ENCODE results near the gene SASH1. TPM values are rescaled to one million over a fixed set of nuclear protein-coding genes. Genes with fewer than 3 reads are reported as not detected.
A peak's percentile ranks its signal among the peaks of the same experiment; 100 is the strongest.

SASH1 gene
- polyA plus RNA-seq, 6 donors from 2014 or later = not detected

DNA sequence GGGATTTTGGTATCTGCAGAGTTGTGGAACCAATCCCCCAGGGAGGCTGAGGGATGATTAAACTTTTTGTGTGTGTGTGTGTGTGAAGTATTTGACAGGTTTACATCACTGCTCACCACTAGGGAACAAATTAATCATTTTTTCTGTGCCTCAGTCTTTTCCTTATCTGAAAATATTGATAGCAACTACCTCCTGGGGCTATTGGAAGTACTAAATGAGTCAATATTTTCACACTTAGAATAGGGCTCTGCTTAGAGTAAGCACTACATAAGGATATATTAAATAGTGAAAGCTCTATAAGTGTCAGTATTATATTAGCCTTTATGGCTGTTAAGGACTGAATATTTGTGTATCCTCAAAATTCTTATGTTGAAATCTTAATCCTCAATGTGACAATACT lies 249.0 kb downstream of the SASH1 start:
- Mint-ChIP-seq H3K4me1 (peaks cover 4 to 11% (median 6%) of the 10 kb centered on the region in 3 donors), H3K4me3 (no peak overlapping the region)

DNA sequence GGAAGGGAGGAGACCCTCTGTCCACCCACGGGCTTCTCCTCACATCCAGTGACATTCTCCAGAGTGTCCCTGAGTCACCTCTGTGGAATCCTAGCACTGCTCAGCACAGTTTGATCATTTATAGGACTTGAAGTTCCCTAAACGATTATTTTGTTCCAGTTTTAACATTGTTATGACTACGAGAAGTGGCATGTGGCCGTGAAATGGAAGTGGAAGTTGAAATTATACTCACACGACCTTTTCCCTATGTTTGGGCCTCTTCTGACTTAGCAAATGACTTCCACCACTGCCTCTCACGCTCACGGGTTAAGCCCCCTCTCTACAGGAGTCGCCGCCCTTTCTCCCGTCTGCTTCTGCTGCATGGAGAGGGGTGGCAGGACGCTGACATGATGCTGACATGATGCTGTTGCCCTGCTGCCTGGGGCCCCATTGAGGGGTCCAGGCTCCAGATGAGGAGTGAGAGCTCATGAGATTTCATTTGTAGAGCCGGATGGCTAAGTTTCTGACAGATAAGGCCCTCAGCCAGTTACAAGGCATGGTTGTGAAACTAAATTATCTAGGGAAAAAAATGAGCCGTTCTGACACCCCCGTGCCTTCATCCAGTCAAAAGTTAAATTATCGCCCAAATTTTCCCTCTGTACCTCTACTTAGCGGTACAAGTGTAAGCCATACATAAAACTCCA lies 250.6 kb downstream of the SASH1 start:
- H3K36me3 Mint-ChIP-seq = peaks cover 0 to 2% of the 10 kb centered on the region in 2 donors
- H3K9me3 Mint-ChIP-seq = peaks cover 0 to 6% (median 2%) of the 10 kb centered on the region in 7 donors
- DNase-seq (no peak), ATAC-seq (ENCODE audit: low read depth in 2 of 2) (no peak)
- H3K4me3 Mint-ChIP-seq = no peak overlapping the region
- no peak overlapping the region for H3K27ac Mint-ChIP-seq
- peaks cover 4 to 16% (median 6%) of the 10 kb centered on the region in 3 donors for H3K4me1 Mint-ChIP-seq
- H3K27me3 Mint-ChIP-seq = peaks cover 0 to 9% (median 5%) of the 10 kb centered on the region in 3 donors

More for the DNA sequence above, 249.0 kb downstream of the SASH1 start:
- Mint-ChIP-seq H3K9me3 (peaks cover 0 to 10% (median 4%) of the 10 kb centered on the region in 7 donors), H3K27ac (no peak overlapping the region), H3K27me3 (peaks cover 0 to 21% (median 11%) of the 10 kb centered on the region in 3 donors), H3K36me3 (peaks cover under 1 to 15% of the 10 kb centered on the region in 2 donors)
- DNase-seq (no peak), ATAC-seq (ENCODE audit: low read depth in 2 of 2) (no peak)

DNA sequence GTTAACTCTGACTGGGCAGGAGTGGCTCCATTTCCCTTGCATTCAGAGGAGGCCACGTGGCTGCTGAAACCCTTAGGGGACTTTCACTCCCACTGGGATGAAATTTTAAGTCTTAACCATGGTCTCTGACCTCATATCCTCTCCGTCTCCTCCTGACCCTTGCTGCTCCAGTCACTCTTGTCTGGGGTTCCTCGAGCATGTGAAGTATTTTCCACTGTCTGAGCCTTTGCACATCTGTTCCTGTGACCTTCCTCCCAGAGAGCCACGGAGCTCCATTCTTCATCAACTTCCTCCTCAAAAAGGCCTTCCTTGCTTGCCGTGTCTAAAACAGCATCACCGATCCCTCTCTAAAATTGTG lies 251.2 kb downstream of the SASH1 start:
- ATAC-seq (ENCODE audit: low read depth in 2 of 2) (no peak), DNase-seq (no peak)
- Mint-ChIP-seq H3K9me3 (peaks cover 0 to 6% (median 0%) of the 10 kb centered on the region in 7 donors), H3K27me3 (peaks cover 0 to 9% (median 5%) of the 10 kb centered on the region in 3 donors), H3K36me3 (no peaks in the 10 kb centered on the region), H3K27ac (peak overlapping the region in 1 of 6 donors; percentile 27), H3K4me1 (peaks cover 4 to 20% (median 6%) of the 10 kb centered on the region in 3 donors), H3K4me3 (no peak overlapping the region)

GRCh38 chr6:148595550-148595949 lies 252.9 kb downstream of the SASH1 start:
- Mint-ChIP-seq H3K9me3 (peaks cover 0 to 3% (median under 1%) of the 10 kb centered on the region in 7 donors), H3K27me3 (peaks cover 0 to 9% (median 5%) of the 10 kb centered on the region in 3 donors), H3K36me3 (peaks cover 0 to 6% of the 10 kb centered on the region in 2 donors), H3K4me3 (no peak overlapping the region), H3K4me1 (peaks cover 1 to 16% (median 2%) of the 10 kb centered on the region in 3 donors), H3K27ac (no peak overlapping the region)
- ATAC-seq (ENCODE audit: low read depth in 2 of 2) (no peak), DNase-seq (no peak)

GRCh38 chr6:148596891-148597455 lies 254.3 kb downstream of the SASH1 start:
- Mint-ChIP-seq H3K4me3 (no peak overlapping the region), H3K36me3 (peaks cover 2 to 6% of the 10 kb centered on the region in 2 donors), H3K27me3 (peaks cover 0 to 9% (median 5%) of the 10 kb centered on the region in 3 donors), H3K27ac (no peak overlapping the region), H3K4me1 (peaks cover 0 to 15% (median under 1%) of the 10 kb centered on the region in 3 donors), H3K9me3 (peaks cover 2 to 13% (median 12%) of the 10 kb centered on the region in 7 donors)
- ATAC-seq (ENCODE audit: low read depth in 2 of 2) = no peak
- DNase-seq = no peak

- Mint-ChIP-seq H3K36me3 (peaks cover 6 to 12% of the 10 kb centered on the region in 2 donors), H3K9me3 (peaks cover 5 to 19% (median 15%) of the 10 kb centered on the region in 7 donors), H3K27ac (no peak overlapping the region), H3K27me3 (peaks cover 0 to 9% (median 5%) of the 10 kb centered on the region in 3 donors), H3K4me1 (peaks cover 0 to 14% (median 4%) of the 10 kb centered on the region in 3 donors), H3K4me3 (no peak overlapping the region)
- DNase-seq = no peak
- ATAC-seq (ENCODE audit: low read depth in 2 of 2) = no peak
Observed at GRCh38 chr6:148598724-148599123, 256.1 kb downstream of the SASH1 start.

GRCh38 chr6:148599967-148600426 lies 257.4 kb downstream of the SASH1 start:
- Mint-ChIP-seq H3K4me3 (peak overlapping the region in 1 of 8 donors; percentile 64), H3K27ac (no peak overlapping the region), H3K36me3 (peaks cover 6 to 12% of the 10 kb centered on the region in 2 donors), H3K9me3 (peaks cover 5 to 19% (median 15%) of the 10 kb centered on the region in 7 donors), H3K4me1 (peaks cover 0 to 10% (median 4%) of the 10 kb centered on the region in 3 donors), H3K27me3 (peaks cover 0 to 6% (median 0%) of the 10 kb centered on the region in 3 donors)
- no peak for ATAC-seq (ENCODE audit: low read depth in 2 of 2)
- DNase-seq = no peak

All from naive B cell (primary cell).